H1 (cell line): Measurements from ENCODE around the gene HLF. TPM values are rescaled to one million over a fixed set of nuclear protein-coding genes. Genes with fewer than 3 reads are reported as not detected.

Experiments
- CTCF ChIA-PET: fragments of 300-600 bp; sonication (Branson Sonifier 250); formaldehyde crosslinking; loops from one replicate; lab custom pipeline; 2021; ENCODE audit not compliant: partially characterized antibody; lab: Charles Lee
- POLR2A ChIA-PET: fragments of 300-600 bp; sonication (Branson Sonifier 250); formaldehyde crosslinking; loops from one replicate; lab custom pipeline; 2021; ENCODE audit warnings: inconsistent platforms; ENCODE audit not compliant: partially characterized antibody; lab: Charles Lee
- DNase-seq, 2 experiments: peaks; one replicate each; pipeline versions ENCODE4 v3.0.0 to v3.0.0-alpha.2; 2010 to 2022; ENCODE audit warnings: low spot score in 2 of 2, low read depth in 1 of 2, mixed read lengths in 1 of 2
- FAIRE-seq: peaks from 2 replicates; lab custom pipeline; 2011; peaks lifted over from hg19 to GRCh38; lab: Jason Lieb, UNC
- H2AFZ ChIP-seq: 2 replicates; pipeline ENCODE4 v1.8.1; 2012; ENCODE audit warnings: low read length, inconsistent platforms
- H2AK5ac ChIP-seq: 2 replicates; pipeline ENCODE4 v1.6.1; 2013; ENCODE audit warnings: low read depth, low read length
- H2BK120ac ChIP-seq: replicated peaks from 2 replicates; pipeline ENCODE3; 2013; ENCODE audit warnings: low read depth, low read length, inconsistent platforms
- H2BK12ac ChIP-seq: 2 replicates; pipeline ENCODE4 v1.6.1; 2013; ENCODE audit warnings: low read depth, low read length
- H2BK15ac ChIP-seq: 2 replicates; pipeline ENCODE4 v1.6.1; 2013; ENCODE audit warnings: low read length
- H2BK20ac ChIP-seq: 2 replicates; pipeline ENCODE4 v1.6.1; 2013; ENCODE audit warnings: low read length
- H2BK5ac ChIP-seq: 2 replicates; pipeline ENCODE4 v1.6.1; 2013; ENCODE audit warnings: low read depth, low read length
- H3K14ac ChIP-seq: 2 replicates; pipeline ENCODE4 v1.6.1; 2013; ENCODE audit warnings: inconsistent platforms; ENCODE audit not compliant: insufficient read length
- H3K18ac ChIP-seq: 2 replicates; pipeline ENCODE4 v1.6.1; 2013; ENCODE audit warnings: low read length; ENCODE audit errors: extremely low read depth
- H3K23ac ChIP-seq: 2 replicates; pipeline ENCODE4 v1.6.1; 2013; ENCODE audit warnings: inconsistent platforms; ENCODE audit not compliant: insufficient read length
- H3K23me2 ChIP-seq: 2 replicates; pipeline ENCODE4 v1.6.1; 2013; ENCODE audit warnings: low read depth, low read length
- H3K27ac ChIP-seq: 2 replicates; pipeline ENCODE4 v1.6.1; 2011; ENCODE audit warnings: low read depth, low read length, inconsistent platforms
- H3K27me3 ChIP-seq, 4 experiments: replicated peaks in 1 of 4; 1 replicate in 1 of 4; 2 replicates in 3 of 4; pipeline versions ENCODE4 v1.6.1 to v1.8.1; 2011 to 2013; ENCODE audit warnings: low read length in 3 of 4, mild to moderate bottlenecking in 3 of 4, inconsistent platforms in 2 of 4, mixed read lengths in 2 of 4, moderate library complexity in 1 of 4; ENCODE audit not compliant: control insufficient read depth in 3 of 4, insufficient read depth in 3 of 4; ENCODE audit errors: extremely low read depth in 1 of 4
- H3K36me3 ChIP-seq, 4 experiments: 2 replicates each; pipeline versions ENCODE4 v1.6.1 to v1.8.1; 2011 to 2013; ENCODE audit warnings: mild to moderate bottlenecking in 4 of 4, low read length in 3 of 4, moderate library complexity in 2 of 4, control low read depth in 1 of 4, inconsistent platforms in 1 of 4; ENCODE audit not compliant: insufficient read depth in 4 of 4, control insufficient read depth in 2 of 4
- H3K4ac ChIP-seq: replicated peaks from 2 replicates; pipeline ENCODE3; 2013; ENCODE audit warnings: low read length, low read depth, mixed read lengths, inconsistent platforms; ENCODE audit not compliant: insufficient read length
- H3K4me1 ChIP-seq, 4 experiments: replicated peaks in 1 of 4; 1 replicate in 1 of 4; 2 replicates in 3 of 4; pipeline versions ENCODE4 v1.6.1 to v1.8.1; 2011 to 2013; ENCODE audit warnings: low read length in 3 of 4, inconsistent platforms in 2 of 4, mixed read lengths in 1 of 4; ENCODE audit not compliant: insufficient read depth in 4 of 4, control insufficient read depth in 3 of 4
- H3K4me2 ChIP-seq, 2 experiments: 2 replicates each; pipeline versions ENCODE4 v1.6.1 to v1.8.1; 2011 to 2013; ENCODE audit warnings: low read depth in 2 of 2, low read length in 2 of 2, control low read depth in 1 of 2, inconsistent platforms in 1 of 2, mild to moderate bottlenecking in 1 of 2; ENCODE audit not compliant: insufficient read depth in 1 of 2
- H3K4me3 ChIP-seq, 4 experiments: fragments of 200-600, 300-600 bp in 1 of 4; sonication (generic), shearing (Covaris generic), sonication (Bioruptor Twin) in 1 of 4; 2 replicates each; pipeline versions ENCODE4 v1.5.1 to v1.8.1; 2011 to 2016; ENCODE audit warnings: low read length in 4 of 4, low read depth in 3 of 4, control low read depth in 2 of 4, inconsistent platforms in 2 of 4, mild to moderate bottlenecking in 2 of 4, mixed read lengths in 1 of 4, moderate library complexity in 1 of 4; ENCODE audit not compliant: insufficient read depth in 2 of 4; ENCODE audit errors: extremely low read depth in 1 of 4
- H3K56ac ChIP-seq: replicated peaks from 2 replicates; pipeline ENCODE3; 2013; ENCODE audit warnings: low read depth, mild to moderate bottlenecking, mixed read lengths, low read length, inconsistent platforms; ENCODE audit not compliant: insufficient read length
- H3K79me1 ChIP-seq: 2 replicates; pipeline ENCODE4 v1.6.1; 2013; ENCODE audit warnings: low read depth, low read length, control low read depth
- H3K79me2 ChIP-seq, 2 experiments: 2 replicates each; pipeline versions ENCODE4 v1.6.1 to v1.8.1; 2012 to 2013; ENCODE audit warnings: low read length in 2 of 2, mild to moderate bottlenecking in 2 of 2, inconsistent platforms in 1 of 2; ENCODE audit not compliant: insufficient read depth in 2 of 2, control insufficient read depth in 1 of 2
- H3K9ac ChIP-seq, 4 experiments: replicated peaks in 1 of 4; 1 replicate in 1 of 4; 2 replicates in 3 of 4; pipeline versions ENCODE4 v1.6.1 to v1.8.1; 2011 to 2013; ENCODE audit warnings: low read depth in 3 of 4, low read length in 3 of 4, control low read depth in 2 of 4, mild to moderate bottlenecking in 2 of 4, moderate library complexity in 2 of 4, inconsistent platforms in 1 of 4; ENCODE audit errors: extremely low read depth in 1 of 4
- H3K9me3 ChIP-seq, 2 experiments: 2 replicates each; pipeline versions ENCODE4 v1.6.1 to v1.8.1; 2012 to 2013; ENCODE audit warnings: mild to moderate bottlenecking in 2 of 2, moderate library complexity in 2 of 2, control low read depth in 1 of 2, inconsistent platforms in 1 of 2, low read depth in 1 of 2, low read length in 1 of 2, mixed read lengths in 1 of 2; ENCODE audit not compliant: insufficient read depth in 2 of 2
- H4K20me1 ChIP-seq, 2 experiments: replicated peaks in 1 of 2; 2 replicates each; pipeline versions ENCODE3 to v1.8.1; 2011 to 2013; ENCODE audit warnings: inconsistent platforms in 2 of 2, low read length in 2 of 2, mild to moderate bottlenecking in 1 of 2; ENCODE audit not compliant: insufficient read depth in 2 of 2, control insufficient read depth in 1 of 2
- H4K5ac ChIP-seq: 2 replicates; pipeline ENCODE4 v1.6.1; 2013; ENCODE audit warnings: low read length, low read depth, mixed read lengths, inconsistent platforms; ENCODE audit not compliant: insufficient read length
- H4K8ac ChIP-seq: 2 replicates; pipeline ENCODE4 v1.8.0; 2013; ENCODE audit warnings: mild to moderate bottlenecking, moderate library complexity, low read length, inconsistent platforms; ENCODE audit not compliant: insufficient read depth; ENCODE audit errors: extremely low read depth
- H4K91ac ChIP-seq: replicated peaks from 2 replicates; pipeline ENCODE3; 2013; ENCODE audit warnings: low read length, mixed read lengths, inconsistent platforms; ENCODE audit not compliant: insufficient read length
- CTCF ChIP-seq, 3 experiments: IDR thresholded peaks; 1 replicate in 2 of 3; 2 replicates in 1 of 3; pipeline versions ENCODE4 v1.5.1 to v1.6.1; 2011; ENCODE audit warnings: low read length in 3 of 3, mild to moderate bottlenecking in 3 of 3, inconsistent platforms in 2 of 3, low read depth in 1 of 3, moderate library complexity in 1 of 3; ENCODE audit not compliant: insufficient read depth in 1 of 3; ENCODE audit errors: control extremely low read depth in 1 of 3
- EGR1 ChIP-seq: IDR thresholded peaks from 2 replicates; pipeline ENCODE4 v1.6.1; 2011; ENCODE audit warnings: low read depth, low read length, borderline replicate concordance
- JUND ChIP-seq: IDR thresholded peaks from 2 replicates; pipeline ENCODE4 v1.6.1; 2011; ENCODE audit warnings: mild to moderate bottlenecking, improper control_type of control experiment, low read length
- MAX ChIP-seq: IDR thresholded peaks from 2 replicates; pipeline ENCODE4 v1.6.1; 2012; ENCODE audit warnings: inconsistent platforms
- RNF2 ChIP-seq: fragments of 200-900, 300-1000 bp; sonication (generic); IDR thresholded peaks from 2 replicates; pipeline ENCODE4 v1.7.1; 2016; ENCODE audit warnings: borderline replicate concordance, low read depth, mild to moderate bottlenecking, antibody characterized with exemption, low read length; ENCODE audit not compliant: poor library complexity, severe bottlenecking; ENCODE audit errors: missing control alignments
- SIRT6 ChIP-seq: IDR thresholded peaks from one replicate; pipeline ENCODE4 v1.7.1; 2012; ENCODE audit warnings: low read length, inconsistent platforms
- TAF1 ChIP-seq: IDR thresholded peaks from 2 replicates; pipeline ENCODE4 v1.6.1; 2011; ENCODE audit warnings: mild to moderate bottlenecking, low read depth, low read length
- WGBS, 2 experiments: shearing (Covaris generic) in 1 of 2; methylation state at CpG; one replicate each; pipeline versions ENCODE4 v1.1.6 to v1.1.7; 2013 to 2015; ENCODE audit warnings: low lambda C conversion rate in 2 of 2, mixed read lengths in 2 of 2, inconsistent platforms in 1 of 2, low coverage in 1 of 2, missing lambda C conversion rate in 1 of 2; ENCODE audit not compliant: insufficient replicate concordance in 2 of 2, insufficient coverage in 1 of 2, insufficient read length in 1 of 2; ENCODE audit errors: extremely low coverage in 1 of 2, missing lambda C conversion rate in 1 of 2; 5-methylcytosine and 5-hydroxymethylcytosine counted together
- polyA plus RNA-seq, 7 experiments: library from polyadenylated mRNA; depleted of rRNA in 3 of 7; stranded (reverse) in 5 of 7; unstranded in 2 of 7; fragments of >200 nt in 5 of 7; fragments of 200-250 nt in 2 of 7; gene quantifications; 1 replicate in 5 of 7; 2 replicates in 1 of 7; 4 replicates in 1 of 7; pipeline versions ENCODE4 v1.2.1 to v1.2.3, GENCODE V29; 2011 to 2013; ENCODE audit warnings: missing spikeins in 2 of 7, mixed read lengths in 2 of 7
- total RNA-seq: library from RNA; stranded (reverse); fragmentation: NEBNext Ultra II Directional; extraction: Animal tissue kit (Norgen Biotek cat#: 25700); gene quantifications from 2 replicates; pipeline ENCODE4 v1.2.1, GENCODE V29; 2021

Gene HLF
- total and polyA plus RNA-seq, 2 of the 8 experiments (the other 6 are each of a cell fraction or from before 2014, with no cell fraction given): 0.39 to 0.60 TPM

- H3K79me1 ChIP-seq: no peaks in the 10 kb centered on the region
- TF ChIP-seq CTCF (IDR thresholded peaks at IDR 0.05; ENCODE audit: control extremely low read depth in 1 of 3, insufficient read depth in 1 of 3, low read depth in 1 of 3, low read length in 3 of 3) (no peak), JUND (no peak), SIRT6 (no peak), RNF2 (no peak), MAX (no peak), TAF1 (no peak), EGR1 (no peak)
Observed at GRCh38 chr17:55242476-55242875, 22.3 kb upstream of the HLF start.

More at GRCh38 chr17:55242476-55242875, 22.3 kb upstream of the HLF start:
- POLR2A ChIA-PET: no interaction called here
- Histone ChIP-seq H4K8ac (no peak overlapping the region), H3K9me3 (0 out of 4 replicates have a peak, but pooled peaks cover 0 to 1% of the 10 kb centered on the region in 2 experiments), H3K23me2 (peaks cover 3% of the 10 kb centered on the region), H2AFZ (no peak overlapping the region), H4K20me1 (no peaks in the 10 kb centered on the region), H3K79me2 (no peaks in the 10 kb centered on the region), H4K5ac (no peak overlapping the region), H2BK120ac (no peak overlapping the region), H4K91ac (no peak overlapping the region), H3K36me3 (no peaks in the 10 kb centered on the region), H3K4ac (no peak overlapping the region), H3K18ac (no peak overlapping the region), H3K9ac (no peak overlapping the region), H3K27me3 (peaks cover 0 to 5% (median 2%) of the 10 kb centered on the region in 4 experiments; a peak in 3 of 7 replicates), H3K27ac (no peak overlapping the region), H3K14ac (no peak overlapping the region), H2BK5ac (no peak overlapping the region), H3K4me3 (no peak overlapping the region), H2BK20ac (no peak overlapping the region), H3K4me1 (peaks cover 0 to 3% (median 0%) of the 10 kb centered on the region in 4 experiments; a peak in 2 of 7 replicates), H3K4me2 (no peak overlapping the region), H2BK15ac (no peak overlapping the region), H3K56ac (no peak overlapping the region), H3K23ac (no peak overlapping the region), H2BK12ac (no peak overlapping the region), H2AK5ac (no peak overlapping the region)
- DNase-seq (no peak), FAIRE-seq (no peak)
- WGBS, 2 experiments: 90% methylated on average over 2 of the region's 2 CpGs; no CpG with 5 or more reads in 1 of the 2 experiments
- CTCF ChIA-PET: interaction anchor here (0.9 to 2.7 kb wide), 6 partner anchors 10 to 237 kb away, joined by 3 to 8 read pairs (median 3); partner anchors contain the start of gene HLF
